ENCODE results near the gene PITPNM2.

- TF ChIP-seq, protein P1, sequence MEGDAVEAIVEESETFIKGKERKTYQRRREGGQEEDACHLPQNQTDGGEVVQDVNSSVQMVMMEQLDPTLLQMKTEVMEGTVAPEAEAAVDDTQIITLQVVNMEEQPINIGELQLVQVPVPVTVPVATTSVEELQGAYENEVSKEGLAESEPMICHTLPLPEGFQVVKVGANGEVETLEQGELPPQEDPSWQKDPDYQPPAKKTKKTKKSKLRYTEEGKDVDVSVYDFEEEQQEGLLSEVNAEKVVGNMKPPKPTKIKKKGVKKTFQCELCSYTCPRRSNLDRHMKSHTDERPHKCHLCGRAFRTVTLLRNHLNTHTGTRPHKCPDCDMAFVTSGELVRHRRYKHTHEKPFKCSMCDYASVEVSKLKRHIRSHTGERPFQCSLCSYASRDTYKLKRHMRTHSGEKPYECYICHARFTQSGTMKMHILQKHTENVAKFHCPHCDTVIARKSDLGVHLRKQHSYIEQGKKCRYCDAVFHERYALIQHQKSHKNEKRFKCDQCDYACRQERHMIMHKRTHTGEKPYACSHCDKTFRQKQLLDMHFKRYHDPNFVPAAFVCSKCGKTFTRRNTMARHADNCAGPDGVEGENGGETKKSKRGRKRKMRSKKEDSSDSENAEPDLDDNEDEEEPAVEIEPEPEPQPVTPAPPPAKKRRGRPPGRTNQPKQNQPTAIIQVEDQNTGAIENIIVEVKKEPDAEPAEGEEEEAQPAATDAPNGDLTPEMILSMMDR (IDR thresholded peaks at IDR 0.05) = no peak
- TF ChIP-seq EZH2 (IDR thresholded peaks at IDR 0.05) = no peak
These were observed 7.0 kb downstream of the PITPNM2 start for GRCh38 chr12:123143736-123144461.

Data from neural progenitor cell (in vitro differentiated cells).